Keratinocyte (primary cell): Measurements from ENCODE around the gene EIF3F. TPM values are rescaled to one million over a fixed set of nuclear protein-coding genes. Genes with fewer than 3 reads are reported as not detected.

ENCODE experiments used
- DNase-seq: peaks from one replicate; pipeline ENCODE4 v3.0.0-alpha.2; 2011; ENCODE audit warnings: low read depth, missing footprints, low spot score
- FAIRE-seq: peaks from 2 replicates; lab custom pipeline; 2011; peaks lifted over from hg19 to GRCh38; lab: Jason Lieb, UNC
- H2AFZ ChIP-seq: 2 replicates; pipeline ENCODE4 v1.6.0; 2012; ENCODE audit warnings: low read length, control low read depth, inconsistent platforms; ENCODE audit not compliant: control insufficient read depth
- H3K27ac ChIP-seq: 2 replicates; pipeline ENCODE4 v1.5.1; 2011; ENCODE audit warnings: low read length; ENCODE audit not compliant: control insufficient read depth, insufficient read depth
- H3K27me3 ChIP-seq: 3 replicates; pipeline ENCODE4 v1.6.0; 2011; ENCODE audit warnings: low read length; ENCODE audit not compliant: control insufficient read depth, insufficient read depth; ENCODE audit errors: extremely low read depth
- H3K36me3 ChIP-seq, 2 experiments: 2 replicates in 1 of 2; 3 replicates in 1 of 2; pipeline ENCODE4 v1.5.1; 2011; ENCODE audit warnings: low read length in 2 of 2, mild to moderate bottlenecking in 1 of 2; ENCODE audit not compliant: control insufficient read depth in 2 of 2, insufficient read depth in 2 of 2; ENCODE audit errors: extremely low read depth in 1 of 2
- H3K4me1 ChIP-seq: 3 replicates; pipeline ENCODE4 v1.5.1; 2011; ENCODE audit warnings: low read length; ENCODE audit not compliant: control insufficient read depth, insufficient read depth; ENCODE audit errors: extremely low read depth
- H3K4me2 ChIP-seq: 3 replicates; pipeline ENCODE4 v1.6.0; 2011; ENCODE audit warnings: low read depth, low read length; ENCODE audit not compliant: control insufficient read depth, insufficient read depth; ENCODE audit errors: extremely low read depth
- H3K4me3 ChIP-seq, 3 experiments: fragments of 200-600 bp in 1 of 3; sonication (generic) in 1 of 3; 2 replicates in 2 of 3; 3 replicates in 1 of 3; pipeline ENCODE4 v1.5.1; 2011 to 2016; ENCODE audit warnings: low read length in 3 of 3, mild to moderate bottlenecking in 3 of 3, control low read depth in 2 of 3, inconsistent platforms in 1 of 3, low read depth in 1 of 3, mixed read lengths in 1 of 3, mixed run types in 1 of 3, moderate library complexity in 1 of 3; ENCODE audit not compliant: control insufficient read depth in 2 of 3, insufficient read depth in 2 of 3; ENCODE audit errors: extremely low read depth in 1 of 3
- H3K79me2 ChIP-seq: 2 replicates; pipeline ENCODE4 v1.6.0; 2012; ENCODE audit warnings: low read length; ENCODE audit not compliant: control insufficient read depth, insufficient read depth
- H3K9ac ChIP-seq: 3 replicates; pipeline ENCODE4 v1.6.0; 2011; ENCODE audit warnings: low read length; ENCODE audit not compliant: control insufficient read depth, insufficient read depth; ENCODE audit errors: extremely low read depth
- H3K9me1 ChIP-seq: 3 replicates; pipeline ENCODE4 v1.6.0; 2011; ENCODE audit warnings: low read length; ENCODE audit not compliant: control insufficient read depth, insufficient read depth; ENCODE audit errors: extremely low read depth
- H3K9me3 ChIP-seq: 2 replicates; pipeline ENCODE4 v1.5.1; 2012; ENCODE audit warnings: low read depth, low read length; ENCODE audit not compliant: control insufficient read depth
- H4K20me1 ChIP-seq: 3 replicates; pipeline ENCODE4 v1.6.0; 2011; ENCODE audit warnings: low read length; ENCODE audit not compliant: control insufficient read depth, insufficient read depth; ENCODE audit errors: extremely low read depth
- EZH2 ChIP-seq: IDR thresholded peaks from one replicate; pipeline ENCODE4 v1.6.1; 2012; ENCODE audit warnings: inconsistent platforms, mild to moderate bottlenecking, low read length, moderate library complexity
- dilution Hi-C: fragments of 300-500 bp; cut with MboI; formaldehyde crosslinking; loops from one replicate; pipeline ENCODE4 v1.7.0; 2020; ENCODE audit warnings: low sequenced_read_pairs; ENCODE audit not compliant: extremely low pct_ligation_motif_present
- polyA plus RNA-seq, 5 experiments: library from polyadenylated mRNA; depleted of rRNA in 3 of 5; stranded (reverse) in 3 of 5; stranded (forward) in 1 of 5; unstranded in 1 of 5; fragments of >200 nt; gene quantifications; 1 replicate in 1 of 5; 2 replicates in 3 of 5; 3 replicates in 1 of 5; pipeline versions ENCODE4 v1.2.1 to v1.2.3, GENCODE V29; 2011 to 2012; ENCODE audit warnings: missing spikeins in 2 of 5, low read depth in 1 of 5, low replicate concordance in 1 of 5
- TF ChIP-seq, protein P1 (sequence below), 3 experiments: IDR thresholded peaks in 1 of 3; conservative IDR thresholded peaks in 1 of 3; optimal IDR thresholded peaks in 1 of 3; 2 replicates in 2 of 3; 3 replicates in 1 of 3; pipeline versions ENCODE3 to v1.5.1; 2011; ENCODE audit warnings: low read length in 3 of 3, mild to moderate bottlenecking in 3 of 3, moderate library complexity in 2 of 3, control low read depth in 1 of 3, inconsistent platforms in 1 of 3; ENCODE audit not compliant: insufficient read depth in 2 of 3; ENCODE audit errors: extremely low read depth in 1 of 3

Gene EIF3F
- polyA plus RNA-seq, 1 donor (not counting 4 experiments of a cell fraction or from before 2014, with no cell fraction given) = 158 TPM

DNA sequence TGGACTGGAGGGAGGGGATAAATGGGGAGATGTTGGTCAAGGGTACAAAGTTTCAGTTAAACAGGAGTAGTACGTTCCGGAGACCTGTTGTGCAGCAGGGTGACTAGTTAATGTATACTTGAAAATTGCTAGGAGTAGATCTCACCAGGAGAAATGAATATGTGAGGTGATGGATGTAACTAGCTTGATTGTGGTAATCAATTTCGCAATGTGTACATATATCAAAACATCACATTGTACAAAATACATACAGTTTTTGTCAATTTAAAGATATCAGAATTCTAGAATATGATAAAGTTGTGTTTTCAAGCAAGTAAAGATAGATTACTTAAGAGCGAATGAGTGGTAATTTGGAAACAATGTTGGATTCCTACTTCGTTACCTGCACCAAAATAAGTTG, 13.3 kb downstream of the EIF3F start:
- no peaks in the 10 kb centered on the region for H3K79me2 ChIP-seq
- H3K9me1 ChIP-seq = no peaks in the 10 kb centered on the region
- no peaks in the 10 kb centered on the region for H4K20me1 ChIP-seq
- H3K4me1 ChIP-seq = no peaks in the 10 kb centered on the region
- peaks cover 15% of the 10 kb centered on the region in 2 experiments for H3K36me3 ChIP-seq
- DNase-seq = no peak
- TF ChIP-seq, protein P1, sequence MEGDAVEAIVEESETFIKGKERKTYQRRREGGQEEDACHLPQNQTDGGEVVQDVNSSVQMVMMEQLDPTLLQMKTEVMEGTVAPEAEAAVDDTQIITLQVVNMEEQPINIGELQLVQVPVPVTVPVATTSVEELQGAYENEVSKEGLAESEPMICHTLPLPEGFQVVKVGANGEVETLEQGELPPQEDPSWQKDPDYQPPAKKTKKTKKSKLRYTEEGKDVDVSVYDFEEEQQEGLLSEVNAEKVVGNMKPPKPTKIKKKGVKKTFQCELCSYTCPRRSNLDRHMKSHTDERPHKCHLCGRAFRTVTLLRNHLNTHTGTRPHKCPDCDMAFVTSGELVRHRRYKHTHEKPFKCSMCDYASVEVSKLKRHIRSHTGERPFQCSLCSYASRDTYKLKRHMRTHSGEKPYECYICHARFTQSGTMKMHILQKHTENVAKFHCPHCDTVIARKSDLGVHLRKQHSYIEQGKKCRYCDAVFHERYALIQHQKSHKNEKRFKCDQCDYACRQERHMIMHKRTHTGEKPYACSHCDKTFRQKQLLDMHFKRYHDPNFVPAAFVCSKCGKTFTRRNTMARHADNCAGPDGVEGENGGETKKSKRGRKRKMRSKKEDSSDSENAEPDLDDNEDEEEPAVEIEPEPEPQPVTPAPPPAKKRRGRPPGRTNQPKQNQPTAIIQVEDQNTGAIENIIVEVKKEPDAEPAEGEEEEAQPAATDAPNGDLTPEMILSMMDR (optimal IDR thresholded peaks at IDR 0.05 in 1 of 3, IDR thresholded peaks at IDR 0.05 in 1 of 3, conservative IDR thresholded peaks at IDR 0.05 in 1 of 3; ENCODE audit: extremely low read depth in 1 of 3, insufficient read depth in 2 of 3, low read length in 3 of 3) = no peak
- TF ChIP-seq EZH2 = no peak
- dilution Hi-C loops = no loop called here
- no peak overlapping the region for H3K4me2 ChIP-seq
- H3K4me3 ChIP-seq = no peak overlapping the region
- no peaks in the 10 kb centered on the region for H3K9me3 ChIP-seq
- no peak overlapping the region for H2AFZ ChIP-seq
- no peaks in the 10 kb centered on the region for H3K27me3 ChIP-seq
- no peak overlapping the region for H3K9ac ChIP-seq
- H3K27ac ChIP-seq = no peak overlapping the region
- FAIRE-seq = no peak

DNA sequence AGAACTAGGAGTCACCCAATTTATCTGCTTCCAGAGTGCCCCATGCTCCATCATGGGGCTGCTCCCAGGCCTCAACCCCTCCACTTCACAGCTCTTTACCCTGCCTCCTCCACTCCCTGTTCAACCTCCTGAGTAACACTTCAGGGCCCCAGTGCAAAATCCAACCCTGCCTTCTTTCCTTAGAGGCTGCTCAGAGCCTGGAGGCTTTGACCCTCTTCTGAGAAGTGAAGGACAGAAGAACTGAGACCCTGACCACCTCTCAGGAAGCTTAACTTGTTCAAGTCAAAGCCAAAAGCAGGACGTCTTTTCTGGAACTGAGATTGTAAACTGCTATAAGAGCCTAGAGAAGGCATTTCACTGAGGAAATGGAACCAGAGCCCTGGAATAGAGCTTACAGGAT, 15.5 kb downstream of the EIF3F start:
- no peak for DNase-seq
- no peaks in the 10 kb centered on the region for H3K27me3 ChIP-seq

More for the DNA sequence above, 15.5 kb downstream of the EIF3F start:
- H3K9me3 ChIP-seq = no peaks in the 10 kb centered on the region
- dilution Hi-C loops = no loop called here
- no peak overlapping the region for H3K4me3 ChIP-seq
- H3K27ac ChIP-seq = no peak overlapping the region
- FAIRE-seq = no peak
- peaks cover 0 to 6% of the 10 kb centered on the region in 2 experiments for H3K36me3 ChIP-seq
- no peak overlapping the region for H2AFZ ChIP-seq
- H3K9me1 ChIP-seq = no peaks in the 10 kb centered on the region
- no peaks in the 10 kb centered on the region for H3K4me1 ChIP-seq
- TF ChIP-seq, protein P1 (optimal IDR thresholded peaks at IDR 0.05 in 1 of 3, IDR thresholded peaks at IDR 0.05 in 1 of 3, conservative IDR thresholded peaks at IDR 0.05 in 1 of 3; ENCODE audit: extremely low read depth in 1 of 3, insufficient read depth in 2 of 3, low read length in 3 of 3) = no peak
- no peak for TF ChIP-seq EZH2
- no peaks in the 10 kb centered on the region for H4K20me1 ChIP-seq
- no peak overlapping the region for H3K4me2 ChIP-seq
- H3K79me2 ChIP-seq = no peaks in the 10 kb centered on the region
- H3K9ac ChIP-seq = no peak overlapping the region
